A673 (cell line): ENCODE measurements around the gene FAM163B.

ENCODE experiments used
- EZH2 ChIP-seq: fragments of 200-600 bp; sonication (generic); IDR thresholded peaks from 2 replicates; pipeline ENCODE4 v1.6.1; 2017; ENCODE audit warnings: borderline replicate concordance, low read depth, mild to moderate bottlenecking, mixed read lengths, antibody characterized with exemption, low read length; ENCODE audit not compliant: poor library complexity, severe bottlenecking
- TF ChIP-seq, protein P1 (sequence below): fragments of 300-800, 200-600 bp; sonication (generic); conservative IDR thresholded peaks from 2 replicates; pipeline ENCODE4 v1.5.1; 2017; ENCODE audit warnings: low read depth, mild to moderate bottlenecking, antibody characterized with exemption, low read length, moderate library complexity, mixed read lengths

DNA sequence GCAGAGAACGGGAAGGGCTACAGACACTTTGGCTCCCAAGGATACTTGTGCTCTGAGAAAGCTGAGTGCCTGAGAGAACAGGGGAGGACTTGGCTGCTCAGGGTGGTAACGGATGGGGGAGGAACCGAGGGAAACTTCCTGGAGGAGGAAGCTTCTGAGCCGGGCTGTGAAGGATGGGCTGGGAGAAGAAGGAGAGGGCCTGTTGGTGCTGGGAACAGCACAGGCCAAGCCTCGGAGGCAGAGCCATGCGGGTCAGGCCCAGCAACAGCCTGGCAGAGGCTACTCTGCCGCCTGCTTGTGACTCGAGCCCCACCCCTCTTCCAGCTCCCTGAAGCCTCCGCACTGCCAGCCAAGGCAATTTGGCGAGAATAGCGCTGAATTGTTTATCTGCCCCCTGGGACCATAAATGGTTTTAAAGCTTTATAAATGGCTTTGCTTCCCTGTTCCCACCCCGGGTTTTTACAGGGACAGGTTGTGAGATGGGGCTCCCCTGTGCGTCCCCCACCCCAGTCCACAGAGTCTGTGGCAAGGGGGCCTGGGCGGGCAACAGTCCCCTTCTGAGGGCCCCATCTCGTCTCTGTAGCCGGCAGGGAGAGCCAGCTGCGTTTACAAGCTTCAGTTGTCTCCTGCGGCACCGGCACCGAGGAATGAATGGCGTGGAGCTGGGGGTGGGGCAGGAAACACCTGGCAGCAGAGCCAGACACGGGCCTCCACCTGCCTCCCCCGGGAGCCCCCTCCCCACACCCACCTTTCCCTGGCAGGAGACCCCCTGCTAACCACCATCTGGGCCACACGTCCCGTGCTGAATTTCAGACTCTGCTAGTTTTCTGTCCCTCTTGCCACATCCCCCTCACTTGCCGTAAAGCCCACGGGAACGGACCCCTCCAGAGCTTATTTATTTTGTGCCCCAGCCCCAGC is 24.4 kb downstream of the FAM163B start:
- TF ChIP-seq, protein P1, sequence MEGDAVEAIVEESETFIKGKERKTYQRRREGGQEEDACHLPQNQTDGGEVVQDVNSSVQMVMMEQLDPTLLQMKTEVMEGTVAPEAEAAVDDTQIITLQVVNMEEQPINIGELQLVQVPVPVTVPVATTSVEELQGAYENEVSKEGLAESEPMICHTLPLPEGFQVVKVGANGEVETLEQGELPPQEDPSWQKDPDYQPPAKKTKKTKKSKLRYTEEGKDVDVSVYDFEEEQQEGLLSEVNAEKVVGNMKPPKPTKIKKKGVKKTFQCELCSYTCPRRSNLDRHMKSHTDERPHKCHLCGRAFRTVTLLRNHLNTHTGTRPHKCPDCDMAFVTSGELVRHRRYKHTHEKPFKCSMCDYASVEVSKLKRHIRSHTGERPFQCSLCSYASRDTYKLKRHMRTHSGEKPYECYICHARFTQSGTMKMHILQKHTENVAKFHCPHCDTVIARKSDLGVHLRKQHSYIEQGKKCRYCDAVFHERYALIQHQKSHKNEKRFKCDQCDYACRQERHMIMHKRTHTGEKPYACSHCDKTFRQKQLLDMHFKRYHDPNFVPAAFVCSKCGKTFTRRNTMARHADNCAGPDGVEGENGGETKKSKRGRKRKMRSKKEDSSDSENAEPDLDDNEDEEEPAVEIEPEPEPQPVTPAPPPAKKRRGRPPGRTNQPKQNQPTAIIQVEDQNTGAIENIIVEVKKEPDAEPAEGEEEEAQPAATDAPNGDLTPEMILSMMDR, result no peak
- no peak for TF ChIP-seq EZH2
